Measurements from ENCODE around the gene ZP1.

- no peak for TF ChIP-seq POLR2A (IDR thresholded peaks at IDR 0.05)
- TF ChIP-seq CTCF (IDR thresholded peaks at IDR 0.05) = no peak
- TF ChIP-seq POLR2AphosphoS5 (IDR thresholded peaks at IDR 0.05) = no peak
Measured at GRCh38 chr11:60923800-60924109, 56.4 kb downstream of the ZP1 start.
